A673 (cell line): ENCODE measurements around the gene SALL1. TPM values are rescaled to one million over a fixed set of nuclear protein-coding genes. Genes with fewer than 3 reads are reported as not detected.

Source experiments
- Bru-seq: library from RNA; stranded (reverse); fragments of 400-500 nt; gene quantifications from one replicate; lab custom pipeline; 2021; lab: Mats Ljungman, UMichigan
- BruChase-seq, 2 experiments: library from RNA; stranded (reverse); fragments of 400-500 nt; gene quantifications; one replicate each; lab custom pipeline; 2021; lab: Mats Ljungman, UMichigan
- BruUV-seq: library from RNA; stranded (reverse); fragments of 400-500 nt; replicated peaks from 2 replicates; lab custom pipeline; 2021; lab: Mats Ljungman, UMichigan
- CTCF ChIA-PET: fragments of 300-600 bp; sonication (Branson Sonifier 250); formaldehyde crosslinking; loops from one replicate; lab custom pipeline; 2022; ENCODE audit warnings: antibody characterized with exemption; lab: Charles Lee
- POLR2A ChIA-PET: fragments of 300-600 bp; sonication (Branson Sonifier 250); formaldehyde crosslinking; loops from one replicate; lab custom pipeline; 2022; ENCODE audit warnings: antibody characterized with exemption; ENCODE audit not compliant: low non-redundant PET; lab: Charles Lee
- DNase-seq: peaks from one replicate; pipeline ENCODE4 v3.0.0-alpha.2; 2015; ENCODE audit warnings: low spot score
- H3K27ac ChIP-seq: fragments of 200-600 bp; sonication (generic); 2 replicates; pipeline ENCODE4 v1.5.1; 2016; ENCODE audit warnings: mixed run types, low read depth, mild to moderate bottlenecking, mixed read lengths, antibody characterized with exemption, low read length; ENCODE audit not compliant: poor library complexity, severe bottlenecking
- H3K27me3 ChIP-seq: fragments of 200-600 bp; sonication (generic); replicated peaks from 2 replicates; pipeline ENCODE4 v1.6.1; 2017; ENCODE audit warnings: mixed run types, low read depth, mild to moderate bottlenecking, mixed read lengths, antibody characterized with exemption, low read length; ENCODE audit not compliant: insufficient read depth, poor library complexity
- H3K36me3 ChIP-seq: fragments of 200-600 bp; sonication (generic); 2 replicates; pipeline ENCODE4 v1.6.1; 2016; ENCODE audit warnings: mixed run types, mild to moderate bottlenecking, mixed read lengths, antibody characterized with exemption, low read length; ENCODE audit not compliant: insufficient read depth, poor library complexity, severe bottlenecking
- H3K4me1 ChIP-seq: fragments of 200-600 bp; sonication (generic); 2 replicates; pipeline ENCODE4 v1.6.1; 2017; ENCODE audit warnings: mixed run types, mild to moderate bottlenecking, mixed read lengths, antibody characterized with exemption, low read length; ENCODE audit not compliant: insufficient read depth, poor library complexity, severe bottlenecking
- H3K4me3 ChIP-seq: fragments of 200-600 bp; sonication (generic); 2 replicates; pipeline ENCODE4 v1.5.1; 2016; ENCODE audit warnings: low read depth, mixed run types, mild to moderate bottlenecking, mixed read lengths, low read length; ENCODE audit not compliant: poor library complexity, severe bottlenecking
- H3K9me3 ChIP-seq: fragments of 200-600 bp; sonication (generic); 2 replicates; pipeline ENCODE4 v1.6.1; 2016; ENCODE audit warnings: mixed run types, low read depth, mild to moderate bottlenecking, mixed read lengths, antibody characterized with exemption, low read length; ENCODE audit not compliant: poor library complexity, severe bottlenecking
- EZH2 ChIP-seq: fragments of 200-600 bp; sonication (generic); IDR thresholded peaks from 2 replicates; pipeline ENCODE4 v1.6.1; 2017; ENCODE audit warnings: borderline replicate concordance, low read depth, mild to moderate bottlenecking, mixed read lengths, antibody characterized with exemption, low read length; ENCODE audit not compliant: poor library complexity, severe bottlenecking
- intact Hi-C: fragments of 100-400 bp; cut with micrococcal nuclease; formaldehyde crosslinking; loops from one replicate; pipeline ENCODE4 v1.10.0; 2022; ENCODE audit not compliant: unreplicated experiment
- long read RNA-seq: library from polyadenylated mRNA; stranded (forward); transcript quantifications from one replicate; pipeline ENCODE4 v2.0.0, GENCODE V29; 2022
- total RNA-seq: library from RNA; stranded (reverse); gene quantifications from 2 replicates; pipeline ENCODE4 v1.2.3, GENCODE V29; 2021
- TF ChIP-seq, protein P1 (sequence below): fragments of 300-800, 200-600 bp; sonication (generic); conservative IDR thresholded peaks from 2 replicates; pipeline ENCODE4 v1.5.1; 2017; ENCODE audit warnings: low read depth, mild to moderate bottlenecking, antibody characterized with exemption, low read length, moderate library complexity, mixed read lengths

Gene SALL1
- total RNA-seq: 24.8 and 28.1 TPM in 2 replicates
- Bru-seq, nascent RNA: percentile 77 among the genes with signal in this experiment
- percentile 84 among the genes with signal in this experiment for BruChase-seq, experiment 1, labeled RNA remaining after a 2-hour chase
- BruChase-seq, experiment 2, labeled RNA remaining after a 6-hour chase: percentile 69 among the genes with signal in this experiment
- long read RNA-seq, full-length matches to known transcripts: 8 of 16 reads
- long read RNA-seq, partial matches to known transcripts: 4 of 16 reads
- long read RNA-seq, other reads (novel, unspliced or antisense): 4 of 16 reads

DNA sequence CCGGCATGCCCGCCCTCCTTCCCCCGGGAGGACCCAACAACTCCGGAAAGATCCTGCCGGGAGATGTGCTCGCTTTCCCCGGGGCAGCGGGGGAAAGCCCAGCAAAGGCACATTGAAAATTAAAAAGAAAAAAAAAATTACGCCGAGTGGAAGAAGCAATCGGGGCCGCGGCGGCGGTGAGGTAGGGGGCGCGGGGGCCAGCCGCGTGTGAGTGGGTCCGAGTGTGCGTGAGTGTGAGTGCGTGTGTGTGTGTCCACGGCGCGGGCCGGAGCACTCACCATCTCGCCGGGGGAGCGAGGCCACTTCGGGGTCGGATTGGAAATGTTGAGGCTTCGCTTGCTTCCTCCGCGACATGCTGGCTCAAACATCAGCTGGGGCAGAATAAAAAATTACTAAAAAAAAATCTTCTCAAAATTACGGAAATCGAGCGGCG lies at the start of gene SALL1:
Gene SALL1 (minus strand): TSS at position 383 of the 433 bp plus-strand sequence. CDS start 29 bp downstream, at position 354.
- H3K36me3 ChIP-seq: no peaks in the 10 kb centered on the region
- H3K4me1 ChIP-seq: peaks cover 14% of the 10 kb centered on the region
- intact Hi-C loops: loop anchor here (5.0 to 10.0 kb wide), 2 partner anchors 281 to 484 kb away; no protein-coding TSS in a partner anchor
- peaks cover 30% of the 10 kb centered on the region for H3K27me3 ChIP-seq
- BruUV-seq: TSS peak; percentile 24
- peak; percentile 35 for DNase-seq
- TF ChIP-seq EZH2: peak; percentile 39
- TF ChIP-seq, protein P1, sequence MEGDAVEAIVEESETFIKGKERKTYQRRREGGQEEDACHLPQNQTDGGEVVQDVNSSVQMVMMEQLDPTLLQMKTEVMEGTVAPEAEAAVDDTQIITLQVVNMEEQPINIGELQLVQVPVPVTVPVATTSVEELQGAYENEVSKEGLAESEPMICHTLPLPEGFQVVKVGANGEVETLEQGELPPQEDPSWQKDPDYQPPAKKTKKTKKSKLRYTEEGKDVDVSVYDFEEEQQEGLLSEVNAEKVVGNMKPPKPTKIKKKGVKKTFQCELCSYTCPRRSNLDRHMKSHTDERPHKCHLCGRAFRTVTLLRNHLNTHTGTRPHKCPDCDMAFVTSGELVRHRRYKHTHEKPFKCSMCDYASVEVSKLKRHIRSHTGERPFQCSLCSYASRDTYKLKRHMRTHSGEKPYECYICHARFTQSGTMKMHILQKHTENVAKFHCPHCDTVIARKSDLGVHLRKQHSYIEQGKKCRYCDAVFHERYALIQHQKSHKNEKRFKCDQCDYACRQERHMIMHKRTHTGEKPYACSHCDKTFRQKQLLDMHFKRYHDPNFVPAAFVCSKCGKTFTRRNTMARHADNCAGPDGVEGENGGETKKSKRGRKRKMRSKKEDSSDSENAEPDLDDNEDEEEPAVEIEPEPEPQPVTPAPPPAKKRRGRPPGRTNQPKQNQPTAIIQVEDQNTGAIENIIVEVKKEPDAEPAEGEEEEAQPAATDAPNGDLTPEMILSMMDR: no peak
- peak within 1 kb of the TSS; percentile 94 for H3K27ac ChIP-seq
- H3K9me3 ChIP-seq: no peaks in the 10 kb centered on the region
- ChIA-PET POLR2A (no interaction called here), CTCF (no interaction called here)
- peak within 1 kb of the TSS; percentile 70 for H3K4me3 ChIP-seq

DNA sequence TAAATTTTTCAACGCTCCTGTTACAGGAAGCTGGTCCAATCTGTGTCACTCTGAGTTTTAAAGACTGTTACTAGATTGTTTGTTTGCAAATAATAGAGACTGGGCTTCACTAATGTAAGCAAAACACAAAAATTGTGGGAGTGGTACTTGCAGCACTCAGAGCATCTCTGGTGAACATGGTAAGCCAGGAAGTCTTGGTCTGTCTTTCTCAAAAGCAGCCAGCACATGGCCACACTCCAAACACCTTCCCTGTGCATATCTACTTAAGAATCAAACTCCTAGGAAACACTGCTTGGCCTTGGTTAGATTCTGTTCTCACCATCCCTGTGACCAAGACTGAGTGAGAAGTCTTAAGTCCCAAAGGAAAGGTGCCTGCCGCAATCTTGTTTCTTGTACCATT lies 49.7 kb upstream of the SALL1 start:
- Histone ChIP-seq H3K27ac (no peak overlapping the region), H3K4me1 (no peaks in the 10 kb centered on the region), H3K4me3 (no peak overlapping the region), H3K9me3 (peaks cover 6% of the 10 kb centered on the region), H3K36me3 (no peaks in the 10 kb centered on the region), H3K27me3 (no peaks in the 10 kb centered on the region)
- DNase-seq: no peak
- ChIA-PET POLR2A (no interaction called here), CTCF (no interaction called here)
- intact Hi-C loops: no loop called here
- BruUV-seq: no TSS peak
- no peak for TF ChIP-seq EZH2
- TF ChIP-seq, protein P1: no peak

DNA sequence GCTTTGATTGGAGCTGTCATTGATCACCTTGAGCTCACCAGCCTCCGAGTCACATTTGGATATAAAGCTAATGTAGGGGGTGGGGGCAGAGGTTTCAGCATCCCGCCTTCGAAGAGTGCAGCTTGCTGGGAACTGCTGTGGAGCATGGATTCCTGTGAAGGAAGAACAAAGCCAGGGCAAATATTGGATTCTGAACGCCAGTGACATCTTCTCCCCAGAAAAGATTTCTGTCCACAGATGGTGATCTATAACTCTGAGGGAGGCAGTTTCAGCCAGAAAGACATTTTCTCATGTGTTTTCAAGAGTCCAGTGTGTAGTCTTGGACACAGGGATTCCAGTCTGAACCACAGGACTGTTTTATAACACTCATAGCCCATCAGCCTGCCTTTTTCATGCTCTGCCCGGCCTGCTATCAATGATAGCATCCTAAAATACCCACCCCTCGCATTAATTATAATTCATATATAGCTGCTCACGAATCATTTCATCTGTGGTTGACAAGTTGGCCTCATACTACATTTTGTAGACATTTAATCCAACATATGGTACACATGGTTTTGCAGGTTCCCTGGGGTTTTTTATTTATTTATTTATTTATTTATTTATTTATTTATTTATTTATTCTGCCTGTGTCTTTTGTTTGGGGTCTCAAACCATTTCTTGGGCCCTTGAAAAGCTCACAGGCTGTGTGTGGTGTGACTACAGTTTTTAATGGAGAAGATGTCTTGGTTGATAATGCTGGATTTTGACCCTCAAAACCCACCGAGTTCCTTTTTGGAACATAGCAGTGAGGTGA lies 47.1 kb upstream of the SALL1 start:
- no peak overlapping the region for H3K27ac ChIP-seq
- BruUV-seq: no TSS peak
- intact Hi-C loops: no loop called here
- no peaks in the 10 kb centered on the region for H3K36me3 ChIP-seq
- H3K4me1 ChIP-seq: no peaks in the 10 kb centered on the region
- H3K27me3 ChIP-seq: no peaks in the 10 kb centered on the region
- CTCF ChIA-PET: no interaction called here
- H3K4me3 ChIP-seq: no peak overlapping the region
- no peak for TF ChIP-seq EZH2
- TF ChIP-seq, protein P1: no peak
- peaks cover 6% of the 10 kb centered on the region for H3K9me3 ChIP-seq
- POLR2A ChIA-PET: no interaction called here
- DNase-seq: no peak
